ENCODE measurements around the gene CNIH4. TPM values are rescaled to one million over a fixed set of nuclear protein-coding genes. Genes with fewer than 3 reads are reported as not detected.

The CNIH4 gene
- total RNA-seq, 1 experiment from 2014 or later = 48.9 TPM

- ChIA-PET POLR2A (no interaction called here), CTCF (interaction anchor here (1.2 kb wide), 1 partner anchor 212 kb away, joined by 3 read pairs; no protein-coding TSS in a partner anchor), RAD21 (ENCODE audit: low non-redundant PET in 1 of 2, low total read pairs in 2 of 2, uncharacterized antibody in 2 of 2, unreplicated experiment in 2 of 2) (no interaction called here)
- H3K79me2 ChIP-seq (ENCODE audit: insufficient read depth, low read length) = peaks cover 57% of the 10 kb centered on the region
- no peaks in the 10 kb centered on the region for H3K9me3 ChIP-seq (ENCODE audit: control insufficient read depth in 1 of 2, insufficient read depth in 1 of 2, low read depth in 1 of 2, low read length in 2 of 2)
- TF ChIP-seq POLR2AphosphoS5 (IDR thresholded peaks at IDR 0.05; ENCODE audit: low read depth, low read length) = no peak
- no peak for TF ChIP-seq SRF (IDR thresholded peaks at IDR 0.05; ENCODE audit: low read depth)
- no peak for TF ChIP-seq CEBPB (IDR thresholded peaks at IDR 0.05; ENCODE audit: low read depth)
- no peak for TF ChIP-seq POLR2A (IDR thresholded peaks at IDR 0.05; ENCODE audit: borderline replicate concordance, extremely low read depth, insufficient read depth, insufficient read length)
- no peak for TF ChIP-seq EZH2 (IDR thresholded peaks at IDR 0.05)
- TF ChIP-seq MAX (IDR thresholded peaks at IDR 0.05) = no peak
- no peak for TF ChIP-seq CBX3 (IDR thresholded peaks at IDR 0.05; ENCODE audit: low read depth)
- TF ChIP-seq JUND (IDR thresholded peaks at IDR 0.05) = no peak
- ATAC-seq (no peak), DNase-seq (ENCODE audit: low read depth, low spot score) (no peak)
- H3K4me1 ChIP-seq (ENCODE audit: control insufficient read depth in 1 of 2, insufficient read depth in 2 of 2, low read length in 2 of 2) = peaks cover 12 to 16% of the 10 kb centered on the region in 2 experiments
- no peak overlapping the region for H2AFZ ChIP-seq (ENCODE audit: low read depth, low read length, poor library complexity, severe bottlenecking)
- no TSS peak for BruUV-seq (replicated peaks)
- no peaks in the 10 kb centered on the region for H3K27me3 ChIP-seq (ENCODE audit: insufficient read depth, low read length)
- intact Hi-C loops (cut with micrococcal nuclease) = no loop called here
- H3K27ac ChIP-seq (ENCODE audit: low read depth, low read length) = no peak overlapping the region
- H3K4me3 ChIP-seq (replicated peaks in 1 of 2; ENCODE audit: low read depth in 1 of 2, low read length in 2 of 2) = peak overlapping the region; percentile 93 to 99; a peak in 3 of 4 replicates
- no peaks in the 10 kb centered on the region for H3K9me2 ChIP-seq (ENCODE audit: insufficient read depth)
- H4K20me1 ChIP-seq (ENCODE audit: insufficient read depth) = no peaks in the 10 kb centered on the region
- H3K4me2 ChIP-seq (ENCODE audit: low read length) = peak overlapping the region; percentile 92
- no peaks in the 10 kb centered on the region; a peak in 1 of 4 replicates for H3K36me3 ChIP-seq (ENCODE audit: control insufficient read depth in 1 of 2, insufficient read depth in 2 of 2, low read length in 2 of 2)
- H3K9ac ChIP-seq (ENCODE audit: low read length) = no peak overlapping the region
Measured at GRCh38 chr1:224328644-224329043, 28.0 kb upstream of the CNIH4 start.

- Histone ChIP-seq H3K79me2 (ENCODE audit: insufficient read depth, low read length) (peaks cover 50% of the 10 kb centered on the region), H3K4me2 (ENCODE audit: low read length) (peak overlapping the region; percentile 92), H3K27ac (ENCODE audit: low read depth, low read length) (peak overlapping the region; percentile 82), H3K27me3 (ENCODE audit: insufficient read depth, low read length) (no peaks in the 10 kb centered on the region), H3K9me2 (ENCODE audit: insufficient read depth) (no peaks in the 10 kb centered on the region), H3K36me3 (ENCODE audit: control insufficient read depth in 1 of 2, insufficient read depth in 2 of 2, low read length in 2 of 2) (no peaks in the 10 kb centered on the region; a peak in 1 of 4 replicates), H3K9me3 (ENCODE audit: control insufficient read depth in 1 of 2, insufficient read depth in 1 of 2, low read depth in 1 of 2, low read length in 2 of 2) (no peaks in the 10 kb centered on the region), H2AFZ (ENCODE audit: low read depth, low read length, poor library complexity, severe bottlenecking) (peak overlapping the region; percentile 97), H4K20me1 (ENCODE audit: insufficient read depth) (no peaks in the 10 kb centered on the region), H3K4me1 (ENCODE audit: control insufficient read depth in 1 of 2, insufficient read depth in 2 of 2, low read length in 2 of 2) (peaks cover 12 to 16% of the 10 kb centered on the region in 2 experiments), H3K9ac (ENCODE audit: low read length) (peak overlapping the region; percentile 84), H3K4me3 (replicated peaks in 1 of 2; ENCODE audit: low read depth in 1 of 2, low read length in 2 of 2) (peak overlapping the region; percentile 93 to 99)
- ChIA-PET CTCF (interaction anchor here (1.2 to 1.4 kb wide), 2 partner anchors 213 to 214 kb away, joined by 3 to 15 read pairs; no protein-coding TSS in a partner anchor), POLR2A (no interaction called here), RAD21 (ENCODE audit: low non-redundant PET in 1 of 2, low total read pairs in 2 of 2, uncharacterized antibody in 2 of 2, unreplicated experiment in 2 of 2) (interaction anchor here in 1 of 2 experiments (0.7 kb wide), 1 partner anchor 146 kb away, joined by 3 read pairs; the partner anchor contains the start of gene DEGS1)
- intact Hi-C loops (cut with micrococcal nuclease) = no loop called here
- TSS peak; percentile 67 for BruUV-seq (replicated peaks)
- DNase-seq (ENCODE audit: low read depth, low spot score) (no peak), ATAC-seq (no peak)
- TF ChIP-seq JUND (IDR thresholded peaks at IDR 0.05) = no peak
- no peak for TF ChIP-seq RAD21 (IDR thresholded peaks at IDR 0.05; ENCODE audit: low read depth)
- TF ChIP-seq TCF7L2 (IDR thresholded peaks at IDR 0.05; ENCODE audit: borderline replicate concordance, extremely low read depth, insufficient read depth, insufficient read length) = no peak
- no peak for TF ChIP-seq REST (IDR thresholded peaks at IDR 0.05; ENCODE audit: low read depth)
Measured at GRCh38 chr1:224329484-224329841, 27.2 kb upstream of the CNIH4 start.

Data from HCT116 (cell line).